ENCODE data around the gene SORCS3. TPM values are rescaled to one million over a fixed set of nuclear protein-coding genes. Genes with fewer than 3 reads are reported as not detected.

SORCS3 gene
- polyA plus RNA-seq, 3 donors = not detected

DNA sequence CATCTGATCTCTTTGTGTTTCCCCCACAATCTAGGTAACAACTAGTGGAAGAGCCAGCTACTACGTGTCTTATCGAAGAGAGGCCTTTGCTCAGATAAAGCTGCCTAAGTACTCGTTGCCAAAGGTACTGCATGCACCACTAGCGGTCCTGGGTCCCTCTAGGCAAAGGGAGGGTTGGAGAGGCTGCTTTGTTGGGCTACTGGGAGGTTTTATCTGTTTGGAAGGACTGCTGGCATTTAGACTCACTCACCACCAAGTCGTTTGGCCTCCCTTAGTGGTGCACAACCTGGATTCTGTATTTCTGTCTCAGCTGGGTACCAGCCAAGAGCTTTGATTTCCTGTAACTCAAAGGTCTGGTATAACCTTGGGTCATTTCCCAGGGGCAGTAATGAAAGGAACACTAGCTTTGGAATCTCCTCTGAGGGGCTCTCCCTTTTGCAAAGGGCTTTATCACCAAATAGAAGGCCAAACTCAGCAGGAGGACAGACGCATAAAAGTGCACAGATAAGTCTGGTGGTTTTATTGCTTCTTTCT, 498.3 kb downstream of the SORCS3 start:
- Histone ChIP-seq H3K9me3 (replicated peaks in 1 of 2; ENCODE audit: control insufficient read depth in 1 of 2, insufficient read depth in 1 of 2, low read length in 2 of 2) (no peaks in the 10 kb centered on the region), H3K4me1 (ENCODE audit: control insufficient read depth in 1 of 2, insufficient read depth in 2 of 2, low read length in 2 of 2) (no peaks in the 10 kb centered on the region), H3K36me3 (replicated peaks in 1 of 2; ENCODE audit: control insufficient read depth in 1 of 2, insufficient read depth in 2 of 2, low read length in 2 of 2) (no peaks in the 10 kb centered on the region), H3K4me3 (replicated peaks in 1 of 3; ENCODE audit: low read depth in 2 of 3, low read length in 3 of 3) (no peak overlapping the region), H3K4me2 (replicated peaks; ENCODE audit: extremely low read depth, low read length, poor library complexity, severe bottlenecking) (no peak overlapping the region), H3K27ac (ENCODE audit: low read depth in 1 of 2, low read length in 2 of 2) (no peak overlapping the region), H3K79me2 (ENCODE audit: insufficient read depth, low read length) (no peaks in the 10 kb centered on the region), H2AFZ (ENCODE audit: insufficient read depth, low read depth, low read length, poor library complexity, severe bottlenecking) (no peak overlapping the region), H4K20me1 (ENCODE audit: insufficient read depth, low read length) (no peaks in the 10 kb centered on the region), H3K27me3 (ENCODE audit: control insufficient read depth in 2 of 2, insufficient read depth in 2 of 2, low read length in 2 of 2) (no peaks in the 10 kb centered on the region), H3K9ac (ENCODE audit: insufficient read depth, low read length, poor library complexity, severe bottlenecking) (no peak overlapping the region)
- peaks cover 0 to 2% (median 0%) of the 10 kb centered on the region in 7 donors for H3K9me3 Mint-ChIP-seq
- no CpG with 5 or more reads among the region's 6 CpGs for WGBS (ENCODE audit: insufficient coverage)
- DNase-seq = no peak
- H3K4me1 Mint-ChIP-seq = no peaks in the 10 kb centered on the region
- intact Hi-C loops (cut with micrococcal nuclease) = no loop called here
- H3K27ac Mint-ChIP-seq = no peak overlapping the region
- no peak for TF ChIP-seq CTCF (IDR thresholded peaks at IDR 0.05)
- no peak overlapping the region for H3K4me3 Mint-ChIP-seq
- no peaks in the 10 kb centered on the region for H3K27me3 Mint-ChIP-seq (ENCODE audit: low read depth in 3 of 3)
- no peaks in the 10 kb centered on the region for H3K36me3 Mint-ChIP-seq

GRCh38 chr10:105140600-105140999, 499.5 kb downstream of the SORCS3 start:
- H3K79me2 ChIP-seq (ENCODE audit: insufficient read depth, low read length) = no peaks in the 10 kb centered on the region
- no peak overlapping the region for H3K4me2 ChIP-seq (replicated peaks; ENCODE audit: extremely low read depth, low read length, poor library complexity, severe bottlenecking)
- WGBS (ENCODE audit: insufficient coverage) = 54% methylated on average over 3 of the region's 3 CpGs
- H3K9ac ChIP-seq (ENCODE audit: insufficient read depth, low read length, poor library complexity, severe bottlenecking) = no peak overlapping the region
- no peaks in the 10 kb centered on the region for H3K27me3 Mint-ChIP-seq (ENCODE audit: low read depth in 3 of 3)
- H3K27me3 ChIP-seq (ENCODE audit: control insufficient read depth in 2 of 2, insufficient read depth in 2 of 2, low read length in 2 of 2) = no peaks in the 10 kb centered on the region
- H3K36me3 Mint-ChIP-seq = no peaks in the 10 kb centered on the region
- H3K4me1 Mint-ChIP-seq = no peaks in the 10 kb centered on the region
- no peak for TF ChIP-seq CTCF (IDR thresholded peaks at IDR 0.05)
- peaks cover 0 to 4% (median 0%) of the 10 kb centered on the region in 7 donors for H3K9me3 Mint-ChIP-seq
- H3K9me3 ChIP-seq (replicated peaks in 1 of 2; ENCODE audit: control insufficient read depth in 1 of 2, insufficient read depth in 1 of 2, low read length in 2 of 2) = no peaks in the 10 kb centered on the region
- no peaks in the 10 kb centered on the region for H3K36me3 ChIP-seq (replicated peaks in 1 of 2; ENCODE audit: control insufficient read depth in 1 of 2, insufficient read depth in 2 of 2, low read length in 2 of 2)
- H3K27ac ChIP-seq (ENCODE audit: low read depth in 1 of 2, low read length in 2 of 2) = no peak overlapping the region
- H3K4me3 Mint-ChIP-seq = no peak overlapping the region
- no peak for DNase-seq
- H3K4me1 ChIP-seq (ENCODE audit: control insufficient read depth in 1 of 2, insufficient read depth in 2 of 2, low read length in 2 of 2) = no peaks in the 10 kb centered on the region
- H3K4me3 ChIP-seq (replicated peaks in 1 of 3; ENCODE audit: low read depth in 2 of 3, low read length in 3 of 3) = no peak overlapping the region
- H2AFZ ChIP-seq (ENCODE audit: insufficient read depth, low read depth, low read length, poor library complexity, severe bottlenecking) = no peak overlapping the region
- intact Hi-C loops (cut with micrococcal nuclease) = no loop called here
- no peaks in the 10 kb centered on the region for H4K20me1 ChIP-seq (ENCODE audit: insufficient read depth, low read length)
- no peak overlapping the region for H3K27ac Mint-ChIP-seq
